Stimulated activated CD4-positive, alpha-beta T cell treated with anti-CD3 and anti-CD28 coated beads, TNF-alpha, amount 100 ng/mL, for 24 hours (primary cell): ENCODE data around the gene RCCD1.
"Not testable (repeated sequence)": the region's sequence is repeated elsewhere in the genome, so short reads cannot be mapped to it uniquely, and the experiment has no call there.

Experiments
- DNase-seq, 3 experiments: peaks; one replicate each; pipeline ENCODE4 v3.0.0-alpha.2; 2020; ENCODE audit warnings: low read depth in 3 of 3

The RCCD1 gene, protein sequence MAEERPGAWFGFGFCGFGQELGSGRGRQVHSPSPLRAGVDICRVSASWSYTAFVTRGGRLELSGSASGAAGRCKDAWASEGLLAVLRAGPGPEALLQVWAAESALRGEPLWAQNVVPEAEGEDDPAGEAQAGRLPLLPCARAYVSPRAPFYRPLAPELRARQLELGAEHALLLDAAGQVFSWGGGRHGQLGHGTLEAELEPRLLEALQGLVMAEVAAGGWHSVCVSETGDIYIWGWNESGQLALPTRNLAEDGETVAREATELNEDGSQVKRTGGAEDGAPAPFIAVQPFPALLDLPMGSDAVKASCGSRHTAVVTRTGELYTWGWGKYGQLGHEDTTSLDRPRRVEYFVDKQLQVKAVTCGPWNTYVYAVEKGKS

GRCh38 chr15:90954712-90955623 lies at the start of gene RCCD1:
TSS of gene RCCD1 (plus strand) at chr15:90954884. CDS start at chr15:90956735, 1,851 bp downstream.
- DNase-seq: peak; percentile 76 to 92 (median 78)

GRCh38 chr15:90905306-90906180 lies 49.1 kb upstream of the RCCD1 start:
- no peak for DNase-seq

DNA sequence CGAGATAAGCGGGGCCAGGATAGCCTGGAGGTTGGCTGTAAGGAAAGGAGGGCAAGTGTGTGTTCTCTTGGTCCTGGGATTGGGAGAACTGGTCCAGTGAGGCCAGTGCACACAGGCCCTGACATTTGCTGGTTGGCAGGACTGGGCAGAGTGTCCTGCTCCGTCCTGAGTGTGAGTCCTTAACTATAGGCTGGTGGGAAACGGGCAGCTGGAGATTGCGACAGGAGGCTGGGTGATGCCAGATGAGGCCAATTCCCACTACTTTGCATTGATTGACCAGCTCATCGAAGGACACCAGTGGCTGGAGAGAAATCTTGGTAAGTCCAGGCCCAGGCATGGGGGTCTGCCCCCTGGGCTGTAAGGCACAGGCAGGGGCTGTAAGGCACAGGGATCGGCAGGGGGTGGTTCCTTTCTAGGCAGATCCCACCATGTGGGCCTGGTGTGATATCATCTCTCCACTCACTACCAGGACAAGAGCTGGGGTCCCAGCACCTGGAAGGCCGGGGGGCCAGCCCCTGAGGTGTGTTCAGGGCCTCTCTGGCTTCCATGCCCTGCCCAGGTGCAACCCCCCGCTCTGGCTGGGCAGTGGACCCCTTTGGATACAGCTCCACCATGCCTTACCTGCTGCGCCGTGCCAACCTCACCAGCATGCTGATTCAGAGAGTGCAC lies 48.4 kb upstream of the RCCD1 start:
- no peak for DNase-seq

GRCh38 chr15:90907051-90907660 lies 47.5 kb upstream of the RCCD1 start:
- DNase-seq: no peak

- DNase-seq: no peak
Measured at GRCh38 chr15:90907838-90908507, 46.7 kb upstream of the RCCD1 start.

DNA sequence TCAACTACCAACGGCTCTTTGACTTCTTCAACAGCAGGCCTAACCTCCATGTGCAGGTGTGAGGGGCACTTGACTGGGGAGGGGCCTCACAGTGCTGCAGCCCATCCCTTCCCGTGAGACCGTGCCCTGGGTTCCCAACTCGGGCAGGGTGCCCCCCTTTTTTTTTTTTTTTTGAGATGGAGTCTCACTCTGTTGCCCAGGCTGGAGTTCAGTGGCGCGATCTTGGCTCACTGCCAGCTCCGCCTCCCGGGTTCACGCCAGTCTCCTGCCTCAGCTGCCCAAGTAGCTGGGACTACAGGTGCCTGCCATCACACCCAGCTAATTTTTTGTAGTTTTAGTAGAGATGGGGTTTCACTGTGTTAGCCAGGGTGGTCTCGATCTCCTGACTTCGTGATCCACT lies 45.2 kb upstream of the RCCD1 start:
- not testable (repeated sequence) for DNase-seq

DNA sequence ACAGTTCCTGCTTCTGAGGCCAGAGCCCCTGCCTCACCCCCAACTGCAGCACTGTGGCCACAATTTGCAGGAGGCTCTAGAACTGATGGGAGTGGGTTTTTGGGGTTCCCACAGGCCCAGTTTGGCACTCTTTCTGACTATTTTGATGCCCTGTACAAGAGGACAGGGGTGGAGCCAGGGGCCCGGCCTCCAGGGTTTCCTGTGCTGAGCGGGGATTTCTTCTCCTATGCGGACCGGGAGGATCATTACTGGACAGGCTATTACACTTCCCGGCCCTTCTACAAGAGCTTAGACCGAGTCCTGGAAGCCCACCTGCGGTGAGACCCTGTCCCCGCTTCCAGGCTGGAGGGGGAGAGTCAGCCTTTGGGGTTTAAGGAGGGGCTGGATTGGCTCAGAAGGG lies 44.7 kb upstream of the RCCD1 start:
- no peak for DNase-seq

- DNase-seq: no peak
Measured at GRCh38 chr15:90910441-90911301, 44.0 kb upstream of the RCCD1 start.

- DNase-seq: no peak
Measured at GRCh38 chr15:90911302-90911623, 43.4 kb upstream of the RCCD1 start.

- no peak for DNase-seq
Measured at GRCh38 chr15:90911906-90912769, 42.5 kb upstream of the RCCD1 start.

DNA sequence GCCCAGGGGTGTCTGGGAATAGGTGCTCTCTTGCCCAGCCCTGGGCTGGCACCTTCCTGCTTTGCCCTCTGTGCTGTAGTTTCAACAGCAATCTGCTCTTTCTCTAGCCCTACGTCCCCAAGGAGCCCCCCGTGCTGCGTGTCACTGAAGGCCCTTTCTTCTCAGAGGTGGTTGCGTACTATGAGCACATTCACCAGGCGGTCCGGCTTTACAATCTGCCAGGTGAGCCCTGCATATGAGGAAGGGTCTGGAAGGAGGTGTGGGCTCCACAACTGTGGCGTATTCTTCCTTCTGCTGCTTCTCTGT lies 42.0 kb upstream of the RCCD1 start:
- DNase-seq: no peak

- DNase-seq: no peak
Measured at GRCh38 chr15:90913398-90913944, 41.2 kb upstream of the RCCD1 start.

GRCh38 chr15:90914305-90915080 lies 40.2 kb upstream of the RCCD1 start:
- DNase-seq: no peak

DNA sequence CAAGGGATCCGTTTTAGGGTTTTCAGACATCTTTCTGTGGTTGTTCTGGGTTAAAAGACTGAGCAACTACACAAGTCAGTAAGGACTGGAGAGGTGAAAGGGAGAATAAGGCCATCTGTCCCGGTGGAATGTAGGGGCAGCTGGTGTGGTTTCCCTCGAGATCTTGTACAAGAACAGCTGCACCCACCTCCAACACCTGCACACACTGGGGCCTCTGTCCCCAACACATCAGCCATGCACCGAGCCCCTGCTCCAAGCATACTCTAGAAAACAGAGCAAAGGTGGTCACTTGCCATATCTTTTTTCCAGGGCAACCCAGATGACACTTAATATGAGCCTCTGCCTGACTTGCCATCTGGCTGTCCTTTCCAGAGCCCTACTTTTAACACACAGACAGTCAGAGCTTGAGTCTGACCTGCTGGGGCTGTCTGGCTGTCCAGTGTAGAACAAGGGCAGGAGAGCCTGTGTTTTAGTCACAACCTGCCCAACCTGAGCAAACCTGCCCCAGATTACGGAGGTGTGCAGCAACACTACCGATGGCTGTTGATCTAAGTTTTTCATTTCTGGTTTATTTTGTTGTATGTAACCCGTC lies 39.4 kb upstream of the RCCD1 start:
- no peak for DNase-seq

DNA sequence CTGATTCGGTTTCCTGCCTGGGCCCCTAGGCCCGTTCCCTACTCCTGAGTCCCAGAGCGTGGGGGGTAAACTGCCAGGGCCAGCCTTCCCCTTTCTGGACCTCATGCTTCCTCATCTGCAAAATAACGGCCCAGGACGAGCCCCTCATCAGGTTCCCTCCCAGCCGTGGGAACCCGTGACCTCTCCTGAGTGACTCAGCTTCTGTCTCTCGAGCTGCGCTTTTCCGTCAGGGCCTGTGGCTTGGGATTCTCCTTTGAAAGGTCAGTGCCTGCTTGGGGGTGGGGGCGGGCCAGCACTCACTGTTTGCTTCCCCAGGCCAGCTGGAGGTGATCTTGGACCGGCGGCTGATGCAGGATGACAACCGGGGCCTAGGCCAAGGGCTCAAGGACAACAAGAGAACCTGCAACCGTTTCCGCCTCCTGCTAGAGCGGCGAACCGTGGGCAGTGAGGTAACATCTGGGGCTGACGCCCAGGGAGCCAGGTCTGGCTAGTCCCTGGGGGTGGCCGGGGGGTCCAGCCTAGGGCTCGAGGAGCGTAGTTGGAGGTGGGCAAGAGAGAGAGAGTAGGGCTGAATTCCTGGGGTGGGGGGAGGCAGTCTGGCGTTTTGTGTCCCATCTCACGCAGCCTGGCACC lies 38.8 kb upstream of the RCCD1 start:
- no peak for DNase-seq

GRCh38 chr15:90916461-90916860 lies 38.2 kb upstream of the RCCD1 start:
- DNase-seq: no peak

- DNase-seq: no peak
Measured at GRCh38 chr15:90917569-90917968, 37.1 kb upstream of the RCCD1 start.
